Activated CD8-positive, alpha-beta memory T cell treated with anti-CD3 and anti-CD28 coated beads for 36 hours (primary cell): ENCODE data around the gene MYLK. TPM values are rescaled to one million over a fixed set of nuclear protein-coding genes. Genes with fewer than 3 reads are reported as not detected.
"Not testable (repeated sequence)": the region's sequence is repeated elsewhere in the genome, so short reads cannot be mapped to it uniquely, and the experiment has no call there.

Experiments used
- CTCF ChIA-PET: fragments of 350-600 bp; sonication (Branson Sonifier 250); formaldehyde crosslinking; loops from one replicate; lab custom pipeline; 2021; ENCODE audit warnings: antibody characterized with exemption; lab: Charles Lee
- POLR2A ChIA-PET: fragments of 350-600 bp; sonication (Branson Sonifier 250); formaldehyde crosslinking; loops from one replicate; lab custom pipeline; 2021; ENCODE audit warnings: antibody characterized with exemption; lab: Charles Lee
- total RNA-seq, 2 experiments: library from RNA; stranded (reverse); gene quantifications; one replicate each; pipeline ENCODE4 v1.2.3, GENCODE V29; 2021

MYLK gene
- total RNA-seq, 2 experiments from 2014 or later: not detected

DNA sequence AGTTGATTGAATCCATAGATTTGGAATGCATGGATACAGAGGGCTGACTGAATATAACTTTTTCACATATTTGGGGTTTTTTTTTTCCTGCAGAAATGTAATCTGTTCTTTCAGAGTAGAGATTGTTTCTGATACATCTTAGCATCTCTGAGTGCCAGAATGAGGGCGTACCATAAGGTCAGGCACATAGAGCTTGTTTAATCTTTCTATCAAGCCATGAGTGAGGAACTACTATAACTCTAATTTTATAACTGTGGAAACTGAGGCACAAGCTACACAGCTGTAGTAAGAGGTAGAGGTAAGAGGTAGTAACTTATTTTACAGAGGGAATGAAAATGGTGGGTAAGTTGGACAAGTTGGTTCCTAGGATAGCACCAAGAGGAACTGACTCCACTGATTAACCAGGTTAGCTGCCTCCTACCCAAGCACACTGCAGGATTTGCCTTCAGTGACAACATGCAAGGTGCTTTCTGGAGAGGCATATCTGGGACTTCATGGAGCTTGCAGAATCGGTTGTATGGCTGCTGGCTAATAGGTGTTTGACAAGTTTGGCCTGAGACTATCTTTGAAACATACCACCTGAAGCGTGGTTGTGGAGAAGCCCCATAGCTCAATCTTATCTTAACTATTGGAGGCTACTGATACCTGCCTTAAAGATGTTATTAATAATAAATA lies 275.7 kb downstream of the MYLK start:
- POLR2A ChIA-PET: no interaction called here
- CTCF ChIA-PET: no interaction called here

DNA sequence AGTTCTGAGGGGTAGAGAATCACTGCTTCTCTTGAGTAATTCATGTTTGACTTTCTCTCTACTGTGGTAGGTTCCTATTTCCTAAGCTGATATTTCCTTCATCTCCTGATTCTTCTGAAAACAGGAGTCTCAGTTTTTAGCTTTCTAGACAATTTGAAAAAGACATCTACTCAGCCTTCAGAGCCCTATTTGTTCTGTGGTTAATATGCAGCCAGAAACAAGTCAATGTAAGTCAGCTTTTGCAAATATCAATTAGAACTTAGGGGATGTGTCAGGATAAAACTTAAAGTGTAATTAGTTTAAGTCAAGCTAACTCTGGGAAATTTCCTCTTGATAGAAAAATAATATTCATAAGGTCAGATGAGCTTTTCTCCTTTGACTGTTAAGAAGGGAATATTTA lies 277.6 kb downstream of the MYLK start:
- POLR2A ChIA-PET: no interaction called here
- CTCF ChIA-PET: no interaction called here

DNA sequence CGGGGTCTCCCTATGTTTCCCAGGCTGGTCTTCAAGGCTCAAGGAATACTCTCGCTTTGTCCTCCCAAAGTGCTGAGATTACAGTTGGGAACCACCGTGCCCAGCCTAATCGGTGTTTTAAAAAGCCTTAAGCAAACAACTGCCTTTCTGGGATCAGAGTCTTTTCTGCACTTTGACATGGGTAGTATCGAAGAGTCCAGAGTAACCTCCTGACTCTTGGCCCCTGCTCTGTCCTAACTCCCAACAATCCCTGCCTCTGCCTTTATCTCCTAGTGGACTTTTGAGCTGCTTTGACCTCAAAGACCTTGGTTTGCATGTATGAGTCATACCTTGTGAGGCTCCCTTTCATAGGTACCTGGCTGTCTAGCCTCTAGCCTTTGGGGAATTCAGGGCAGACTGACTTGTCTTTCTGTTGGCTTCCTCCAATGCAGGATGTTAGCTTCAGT lies 278.3 kb downstream of the MYLK start:
- POLR2A ChIA-PET: no interaction called here
- CTCF ChIA-PET: interaction anchor here (1.1 kb wide), 1 partner anchor 15 kb away, joined by 3 read pairs; no protein-coding TSS in a partner anchor

DNA sequence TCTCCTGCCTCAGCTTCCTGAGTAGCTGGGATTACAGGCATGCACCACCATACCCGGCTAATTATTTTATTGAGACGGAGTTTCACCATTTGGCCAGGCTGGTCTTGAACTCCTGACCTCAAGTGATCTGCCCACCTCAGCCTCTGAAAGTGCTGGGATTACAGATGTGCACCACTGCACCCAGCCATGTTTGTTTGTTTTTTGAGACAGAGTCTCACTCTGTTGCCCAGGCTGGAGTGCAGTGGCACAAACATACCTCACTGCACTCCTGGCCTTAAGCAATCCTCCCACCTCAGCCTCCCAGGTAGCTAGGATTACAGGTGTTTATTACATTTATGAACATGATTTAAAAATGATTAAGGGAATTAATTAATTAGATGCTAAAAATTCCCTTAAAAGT lies 281.0 kb downstream of the MYLK start:
- CTCF ChIA-PET: not testable (repeated sequence)
- POLR2A ChIA-PET: interaction anchor here (0.6 kb wide), 1 partner anchor 24 kb away, joined by 3 read pairs; no protein-coding TSS in a partner anchor

DNA sequence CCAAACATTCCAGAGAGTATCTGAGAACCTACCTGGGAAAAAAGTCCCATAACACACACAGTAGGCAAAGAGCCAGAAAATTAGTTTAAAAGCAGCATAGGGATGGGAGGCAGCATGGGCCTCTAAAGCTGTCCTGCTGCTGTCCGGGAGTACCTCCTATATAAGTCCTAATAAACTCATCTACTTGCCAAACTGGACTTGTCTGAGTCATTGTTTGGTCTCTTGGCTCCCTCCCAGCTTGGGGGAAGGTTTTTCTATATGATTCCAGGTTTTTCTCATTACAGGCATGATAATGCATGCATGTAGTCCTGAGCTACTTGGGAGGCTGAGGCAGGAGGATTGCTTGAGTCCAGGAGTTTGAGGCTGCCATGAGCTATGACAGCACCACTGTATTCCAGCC lies 281.8 kb downstream of the MYLK start:
- POLR2A ChIA-PET: interaction anchor here (0.6 kb wide), 1 partner anchor 23 kb away, joined by 3 read pairs; no protein-coding TSS in a partner anchor
- CTCF ChIA-PET: no interaction called here

DNA sequence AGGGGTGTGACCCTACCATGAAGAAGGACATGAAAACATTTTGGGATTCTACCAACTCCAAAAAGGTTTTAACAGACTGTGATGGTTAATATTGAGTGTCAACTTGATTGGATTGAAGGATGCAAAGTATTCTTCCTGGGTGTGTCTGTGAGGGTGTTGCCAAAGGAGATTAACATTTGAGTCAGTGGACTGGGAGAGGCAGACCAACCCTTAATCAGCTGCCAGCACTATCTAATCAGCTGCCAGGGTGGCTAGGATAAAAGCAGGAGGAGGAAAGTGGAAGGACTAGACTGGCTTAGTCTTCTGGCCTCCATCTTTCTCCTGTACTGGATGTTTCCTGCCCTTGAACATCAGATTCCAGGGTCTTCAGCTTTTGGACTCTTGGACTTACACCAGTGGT lies 283.3 kb downstream of the MYLK start:
- POLR2A ChIA-PET, CTCF ChIA-PET: not testable (repeated sequence)

DNA sequence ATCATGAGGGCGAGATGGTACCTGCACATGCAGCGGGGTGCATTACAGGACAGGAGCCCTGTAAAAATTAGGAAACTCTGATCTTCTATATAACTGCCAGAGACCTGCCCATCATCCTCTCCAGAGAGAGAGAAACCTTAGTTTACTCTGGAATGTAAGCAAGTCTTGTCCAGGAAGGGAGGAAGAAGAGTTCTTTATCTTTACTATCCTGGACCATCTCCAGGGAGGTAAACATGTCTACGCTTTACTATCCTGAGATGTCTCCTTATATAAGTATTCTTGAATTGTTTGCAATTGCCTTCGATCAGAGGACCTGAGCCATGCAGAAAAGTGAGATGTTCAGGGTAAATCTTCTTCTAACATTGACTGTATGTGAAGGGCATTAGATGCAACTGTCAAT lies 286.6 kb downstream of the MYLK start:
- POLR2A ChIA-PET: no interaction called here
- CTCF ChIA-PET: no interaction called here

DNA sequence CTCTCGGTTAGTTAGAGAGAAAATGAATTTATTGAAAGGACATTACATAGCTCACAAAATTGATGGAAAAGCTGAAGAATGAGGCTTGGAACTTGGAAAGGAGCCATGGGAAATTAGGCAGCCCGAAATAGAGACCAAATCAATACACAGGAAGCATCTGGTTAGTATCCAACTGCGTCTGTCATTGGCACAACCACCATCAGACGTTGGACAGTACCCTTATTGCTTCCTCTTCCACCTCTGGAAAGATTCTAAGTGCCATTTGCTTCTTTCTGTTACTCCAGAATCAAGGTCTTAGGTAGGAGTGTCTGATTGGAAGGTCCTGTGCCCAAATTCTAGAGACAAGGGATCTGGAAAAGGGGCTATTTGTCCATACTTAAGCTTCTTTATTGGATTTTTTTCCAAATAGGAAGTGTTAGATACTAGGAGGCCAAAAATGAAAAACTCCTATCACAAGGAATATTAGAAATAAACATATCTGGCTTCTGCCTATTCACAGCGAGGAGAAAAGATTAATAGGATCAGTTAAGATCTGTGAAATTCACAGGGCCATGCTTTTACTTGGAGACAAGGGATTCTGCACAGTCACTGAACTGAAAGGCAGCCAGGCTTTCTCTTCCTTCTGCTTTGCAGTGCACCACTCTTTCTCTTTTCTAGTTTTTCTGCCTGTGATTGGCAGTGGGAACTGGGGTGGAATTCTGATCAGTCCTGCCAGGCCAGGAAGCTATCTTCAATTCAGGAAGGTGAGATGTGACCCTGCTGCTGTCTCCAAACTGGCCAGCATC lies 288.5 kb downstream of the MYLK start:
- ChIA-PET CTCF (no interaction called here), POLR2A (no interaction called here)

DNA sequence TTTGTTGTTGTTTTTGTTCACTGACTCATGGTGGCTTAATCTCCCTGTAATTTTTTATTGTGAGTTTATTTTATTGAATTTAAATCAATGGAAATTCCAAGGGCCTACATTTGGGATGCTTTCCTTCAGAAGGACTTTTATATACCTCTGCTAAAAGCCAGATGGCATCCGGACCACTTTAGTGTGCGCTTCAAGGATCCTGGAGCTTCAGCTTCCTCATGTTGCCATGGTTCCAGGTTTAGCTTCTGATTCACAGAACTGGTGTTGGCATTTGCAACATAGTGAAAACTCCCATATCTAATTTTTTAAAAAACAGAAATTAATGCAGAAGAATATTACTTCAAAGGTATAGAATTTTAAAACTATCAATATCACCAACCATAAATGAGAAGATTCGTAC lies 290.8 kb downstream of the MYLK start:
- ChIA-PET CTCF (no interaction called here), POLR2A (no interaction called here)

DNA sequence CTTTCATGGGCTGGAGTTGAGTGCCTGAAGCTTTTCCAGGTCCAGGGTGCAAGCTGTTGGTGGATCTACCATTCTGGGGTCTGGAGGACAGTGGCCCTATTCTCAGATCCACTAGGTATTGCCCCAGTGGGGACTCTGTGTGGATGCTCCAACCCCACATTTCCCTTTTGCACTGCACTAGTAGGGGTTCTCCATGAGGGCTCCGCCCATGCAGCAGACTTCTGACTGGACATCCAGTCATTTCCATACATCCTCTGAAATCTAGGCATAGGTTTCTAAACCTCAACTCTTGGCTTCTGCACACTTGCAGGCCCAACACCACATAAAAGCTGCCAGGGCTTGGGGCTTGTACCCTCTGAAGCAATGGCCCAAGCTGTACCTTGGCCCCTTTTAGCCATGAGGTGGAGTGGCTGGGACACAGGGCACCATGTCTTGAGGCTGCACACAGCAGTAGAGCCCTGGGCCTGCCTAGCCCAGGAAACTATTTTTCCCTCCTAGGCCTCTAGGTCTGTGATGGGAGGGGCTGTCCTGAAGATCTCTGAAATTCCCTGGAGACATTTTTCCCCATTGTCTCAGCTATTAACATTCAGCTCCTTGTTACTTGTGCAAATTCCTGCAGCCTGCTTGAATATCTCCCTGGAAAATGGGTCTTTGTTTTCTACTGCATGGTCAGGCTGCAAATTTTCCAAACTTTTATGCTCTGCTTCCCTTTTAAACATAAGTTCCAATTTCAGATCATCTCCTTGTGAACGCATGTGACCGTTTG lies 293.3 kb downstream of the MYLK start:
- ChIA-PET POLR2A (no interaction called here), CTCF (no interaction called here)

DNA sequence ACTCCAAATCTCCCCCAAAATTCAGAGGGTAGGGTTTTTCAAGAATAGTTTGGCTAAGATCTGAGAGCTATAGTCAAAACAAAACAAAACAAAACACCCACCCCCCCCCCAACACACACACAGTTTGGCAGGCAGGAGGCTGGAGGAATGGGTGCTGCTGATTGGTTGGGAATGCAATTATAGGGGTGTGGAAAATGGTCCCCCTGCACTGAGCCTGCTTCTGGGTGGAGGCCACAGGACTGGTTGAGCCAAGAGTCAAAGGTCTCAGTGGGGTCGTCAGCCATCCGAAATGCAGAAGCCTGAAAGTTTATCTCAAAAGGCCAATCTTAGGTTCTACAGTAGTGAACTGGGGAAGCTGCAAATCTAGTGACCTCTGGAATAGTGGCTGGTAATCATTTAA lies 296.7 kb downstream of the MYLK start:
- ChIA-PET CTCF (no interaction called here), POLR2A (no interaction called here)

DNA sequence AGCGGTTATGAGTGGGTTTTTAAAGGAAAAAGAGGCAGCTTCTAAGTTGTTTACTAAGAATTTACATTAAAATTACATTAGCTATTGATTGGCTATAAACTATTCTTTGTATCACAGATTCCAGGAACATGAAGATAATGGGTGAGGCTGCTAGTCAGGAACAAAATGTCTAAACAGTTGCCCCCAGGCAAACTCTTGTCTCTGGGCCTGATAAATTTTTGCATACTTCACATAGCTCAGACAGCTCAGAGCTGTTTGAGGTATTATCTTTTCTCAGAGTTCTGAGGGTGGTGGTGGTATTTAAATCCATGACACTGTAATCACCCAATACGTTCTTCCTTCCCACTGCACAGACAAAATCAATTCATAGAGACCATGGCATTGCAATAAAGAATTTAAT lies 297.2 kb downstream of the MYLK start:
- ChIA-PET CTCF (no interaction called here), POLR2A (no interaction called here)

DNA sequence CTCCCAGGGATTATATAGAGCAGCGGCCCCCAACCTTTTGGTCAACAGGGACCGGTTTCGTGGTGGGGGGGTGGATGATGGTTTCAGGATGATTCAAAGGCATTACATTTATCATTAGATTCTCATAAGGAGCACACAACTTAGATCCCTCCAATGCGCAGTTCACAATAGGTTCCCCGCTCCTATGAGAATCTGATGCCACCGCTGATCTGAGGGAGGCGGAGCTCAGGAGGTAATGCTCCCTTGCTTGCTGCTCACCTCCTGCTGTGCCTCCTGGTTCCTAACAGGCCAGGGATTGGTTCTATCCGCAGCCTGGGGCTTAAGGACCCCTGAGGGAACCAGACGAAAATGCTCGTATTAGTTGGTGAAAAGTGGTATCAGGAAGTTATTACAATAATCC lies 298.0 kb downstream of the MYLK start:
- POLR2A ChIA-PET: interaction anchor here (1.1 kb wide), 1 partner anchor 385 kb away, joined by 3 read pairs; the partner anchor contains the start of gene SEC22A
- CTCF ChIA-PET: interaction anchor here (0.9 kb wide), 1 partner anchor 26 kb away, joined by 3 read pairs; no protein-coding TSS in a partner anchor

DNA sequence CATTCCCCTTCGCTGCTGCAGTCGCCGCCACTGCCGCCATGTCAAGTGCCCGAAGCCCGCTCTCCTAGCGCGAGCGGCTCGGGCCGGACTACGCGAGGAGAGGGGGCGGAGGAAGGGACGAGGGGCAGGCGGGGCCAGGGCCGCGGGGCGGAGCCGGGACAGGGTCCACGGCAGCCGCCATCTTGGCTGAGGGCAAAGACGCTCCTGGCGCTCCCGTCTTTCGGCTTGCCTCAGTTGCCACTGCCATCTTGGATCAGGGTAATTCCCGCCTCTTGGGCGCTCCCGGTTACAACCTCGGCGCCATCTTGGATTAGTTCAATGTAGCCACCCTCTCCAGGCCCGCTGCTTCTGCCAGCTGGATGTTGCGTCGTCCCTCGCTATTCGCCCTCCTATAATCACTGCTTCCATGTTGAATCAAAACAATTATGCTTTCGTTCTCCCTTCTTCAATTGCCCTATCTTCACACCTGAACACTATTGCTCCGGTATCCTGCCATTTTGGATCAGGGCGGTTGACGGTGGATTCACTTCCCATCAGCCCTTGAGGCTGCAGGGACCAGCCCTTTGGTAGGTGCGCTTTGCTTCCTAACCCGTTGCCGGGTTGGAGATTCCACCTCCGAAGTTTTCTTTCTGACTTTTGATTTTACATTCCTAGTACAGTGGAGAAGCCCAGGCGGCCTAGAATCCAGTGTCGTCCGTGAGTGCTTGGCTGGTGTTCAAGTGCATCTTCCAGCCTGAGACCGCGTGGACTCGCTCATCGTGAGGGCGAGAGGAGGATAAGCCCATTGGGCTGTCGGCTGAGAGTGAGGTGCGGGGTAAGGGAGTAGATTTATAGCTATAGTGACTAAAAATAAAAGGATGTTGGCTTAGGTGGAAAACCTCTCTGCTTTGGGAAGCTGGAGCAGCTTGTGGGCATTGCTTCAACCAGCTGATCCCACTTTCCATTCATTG lies 298.9 kb downstream of the MYLK start, which contains the start of gene HACD2:
TSS of gene HACD2 (minus strand) at position 66 of the 950 bp plus-strand sequence. CDS start at position 40, 26 bp downstream.
- CTCF ChIA-PET: interaction anchor here (0.9 kb wide), 1 partner anchor 25 kb away, joined by 3 read pairs; no protein-coding TSS in a partner anchor
- POLR2A ChIA-PET: interaction anchor here (0.9 to 1.1 kb wide), 3 partner anchors 9 to 384 kb away, joined by 3 to 4 read pairs (median 3); partner anchors contain the start of gene SEC22A

DNA sequence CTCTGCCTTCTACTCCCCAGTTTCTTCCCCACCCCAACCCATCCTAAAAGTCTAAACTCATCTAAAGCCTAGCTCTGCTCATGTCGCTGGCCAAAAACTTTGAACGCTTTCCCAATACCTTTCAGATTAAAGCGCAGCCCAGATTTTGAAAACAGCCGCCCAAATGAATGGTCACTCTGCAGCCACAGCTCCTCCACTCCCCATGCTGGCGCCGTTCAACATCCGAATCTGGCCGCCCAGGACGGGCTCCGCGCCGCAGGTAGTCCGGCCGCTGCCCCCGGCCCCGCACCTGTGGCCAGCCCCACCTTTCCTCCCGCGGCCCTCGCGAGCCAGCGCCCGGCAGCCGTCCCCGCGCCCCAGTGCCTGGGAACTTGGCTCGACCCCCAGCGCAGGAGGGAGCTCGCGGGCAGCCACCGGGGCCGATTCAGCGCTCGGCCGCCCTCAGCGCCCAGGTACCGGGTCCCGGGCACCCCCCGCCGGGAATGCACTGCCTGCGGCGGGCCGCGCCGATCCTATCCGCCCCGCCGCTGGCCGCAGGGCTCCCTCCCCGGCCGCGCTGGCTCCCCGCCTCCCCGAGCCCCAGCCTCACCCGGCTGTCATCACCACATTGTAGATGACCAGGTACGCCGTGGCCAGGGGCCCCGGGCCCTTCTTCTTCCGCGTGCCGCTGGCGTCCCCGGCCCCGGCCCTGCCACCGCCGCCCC lies 299.7 kb downstream of the MYLK start:
- ChIA-PET CTCF (no interaction called here), POLR2A (interaction anchor here (0.9 to 1.1 kb wide), 3 partner anchors 8 to 1146 kb away, joined by 3 to 4 read pairs (median 3); partner anchors contain the start of gene UMPS)

DNA sequence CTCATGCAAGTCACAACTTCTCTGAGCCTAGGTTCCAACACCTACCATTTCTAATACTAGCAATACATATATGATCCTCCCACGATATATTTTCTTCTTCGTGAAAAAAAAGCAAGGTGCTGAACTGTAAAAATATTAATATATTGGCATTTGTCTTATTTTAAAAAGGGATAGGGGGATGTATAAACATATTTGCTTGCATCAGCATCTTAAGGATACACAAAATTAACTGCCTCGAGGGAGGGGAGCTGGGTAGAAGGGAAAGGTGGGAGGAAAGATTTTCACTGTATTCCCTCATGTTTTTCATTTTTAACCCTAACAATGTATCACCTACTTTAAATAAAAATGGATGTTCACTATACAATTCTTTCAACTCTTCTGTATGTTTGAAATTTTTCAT lies 300.6 kb downstream of the MYLK start:
- ChIA-PET POLR2A (interaction anchor here (1.1 kb wide), 1 partner anchor 1147 kb away, joined by 3 read pairs; the partner anchor contains the start of gene UMPS), CTCF (no interaction called here)

DNA sequence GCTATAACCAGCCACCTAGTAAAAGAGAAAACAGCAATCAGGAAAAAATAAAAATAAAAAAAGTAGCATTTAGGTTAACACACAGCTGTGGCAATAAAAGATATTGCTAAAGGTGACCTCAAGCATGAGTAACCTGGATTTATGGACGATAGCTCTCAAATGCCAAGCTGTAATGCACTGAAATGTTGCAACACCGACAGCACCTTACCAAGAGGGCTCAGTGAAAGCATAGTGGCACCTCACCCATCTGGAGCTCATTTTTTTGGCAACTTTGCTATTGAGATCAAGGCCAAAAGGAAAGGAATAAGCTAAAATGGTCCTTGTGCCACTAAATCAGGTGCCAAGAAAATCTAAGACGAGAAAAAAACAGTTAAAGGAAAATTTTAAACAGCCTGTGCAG lies 301.8 kb downstream of the MYLK start:
- CTCF ChIA-PET: interaction anchor here (0.6 kb wide), 1 partner anchor 72 kb away, joined by 3 read pairs; no protein-coding TSS in a partner anchor
- POLR2A ChIA-PET: interaction anchor here (0.6 to 0.7 kb wide), 2 partner anchors 309 to 787 kb away, joined by 3 read pairs; no protein-coding TSS in a partner anchor
